ENCODE data around the gene CSF3.

The CSF3 gene

GRCh38 chr17:40062329-40063186 lies 47.3 kb downstream of the CSF3 start, which contains the start of gene THRA:
Gene THRA, plus strand, starts transcription at chr17:40062965. Its CDS starts 11,524 bp downstream, at chr17:40074489.
- peak; percentile 74 to 92 (median 84) for DNase-seq

- DNase-seq: peak; percentile 79 to 89 (median 87)
These were observed 48.0 kb downstream of the CSF3 start for GRCh38 chr17:40063187-40063771.

GRCh38 chr17:40063901-40064531 lies 48.8 kb downstream of the CSF3 start:
- DNase-seq: peak; percentile 89 to 97 (median 92)

GRCh38 chr17:40064971-40065768 lies 49.9 kb downstream of the CSF3 start:
- no peak for DNase-seq

- no peak for DNase-seq
These were observed 50.7 kb downstream of the CSF3 start for GRCh38 chr17:40065769-40066510.

Measured in suppressor macrophage (primary cell).